ENCODE data around the gene SLU7.

GRCh38 chr5:160370713-160371034 lies 48.2 kb downstream of the SLU7 start:
- TF ChIP-seq POLR2A (IDR thresholded peaks at IDR 0.05): no peak
- TF ChIP-seq CTCF (IDR thresholded peaks at IDR 0.05): no peak
